Sigmoid colon (tissue), 7 donors: ENCODE data around the gene POLR1D. TPM values are rescaled to one million over a fixed set of nuclear protein-coding genes. Genes with fewer than 3 reads are reported as not detected.

Source experiments
- DNase-seq: peaks from one replicate; pipeline ENCODE4 v3.0.0-alpha.2; 2019
- H3K27ac ChIP-seq, 4 donors: fragments of 200-600 bp; sonication (generic); one replicate each; pipeline ENCODE4 v1.5.1; 2016 to 2019; ENCODE audit warnings: mild to moderate bottlenecking in 1 of 4
- H3K27me3 ChIP-seq, 3 donors: fragments of 200-600 bp; sonication (generic); one replicate each; pipeline ENCODE4 v1.5.1; 2019; ENCODE audit warnings: mild to moderate bottlenecking in 1 of 3
- H3K36me3 ChIP-seq, 4 donors: fragments of 200-600 bp; sonication (generic); one replicate each; pipeline ENCODE4 v1.5.1; 2016 to 2019
- H3K4me1 ChIP-seq, 4 donors: fragments of 200-600 bp; sonication (generic); one replicate each; pipeline ENCODE4 v1.5.1; 2017 to 2019
- H3K4me3 ChIP-seq, 4 donors: fragments of 200-600 bp; sonication (generic); one replicate each; pipeline ENCODE4 v1.5.1; 2017 to 2019; ENCODE audit warnings: mild to moderate bottlenecking in 2 of 4, moderate library complexity in 1 of 4
- H3K9me3 ChIP-seq, 4 donors: fragments of 200-600 bp in 3 of 4; sonication (generic) in 3 of 4; one replicate each; pipeline versions ENCODE4 v1.5.1 to v1.6.1; 2013 to 2019
- EP300 ChIP-seq, 4 donors: sonication (generic); formaldehyde crosslinking; IDR thresholded peaks; one replicate each; pipeline ENCODE4 v1.6.1; 2017; ENCODE audit warnings: antibody characterized with exemption in 4 of 4
- POLR2A ChIP-seq, 2 donors: fragments of 450-650 bp; IDR thresholded peaks; one replicate each; pipeline ENCODE4 v1.6.1; 2016; ENCODE audit warnings: antibody characterized with exemption in 2 of 2, mild to moderate bottlenecking in 2 of 2, moderate library complexity in 2 of 2
- POLR2AphosphoS5 ChIP-seq, 4 donors: sonication (generic); formaldehyde crosslinking; IDR thresholded peaks; one replicate each; pipeline ENCODE4 v1.6.1; 2017; ENCODE audit warnings: antibody characterized with exemption in 4 of 4
- WGBS, 2 donors: extraction: QIAGEN DNeasy Blood & Tissue Kit; methylation state at CpG; one replicate each; pipeline ENCODE4 v1.1.7; 2013; 5-methylcytosine and 5-hydroxymethylcytosine counted together
- intact Hi-C: fragments of 100-400 bp; cut with DNase I; formaldehyde crosslinking; loops from one replicate; pipeline ENCODE4 v1.15.1; 2023
- polyA plus RNA-seq, 3 donors: library from polyadenylated mRNA; stranded (reverse); fragments of 200-250 nt; gene quantifications; one replicate each; pipeline ENCODE4 v1.2.3, GENCODE V29; 2013
- total RNA-seq, 4 donors: library from RNA; depleted of rRNA; stranded (reverse); fragments of >200 nt; gene quantifications; one replicate each; pipeline ENCODE4 v1.1.0, GENCODE V29; 2016
- TF ChIP-seq, protein P1 (sequence below), 4 experiments: fragments of 450-650 bp in 3 of 4; fragments of 200-600 bp in 1 of 4; IDR thresholded peaks; one replicate each; pipeline ENCODE4 v1.5.1; 2016 to 2019; ENCODE audit warnings: antibody characterized with exemption in 4 of 4, mild to moderate bottlenecking in 3 of 4, moderate library complexity in 2 of 4
- donor health status: healthy with polysubstance abuse.
- donor health status: Bipolar disorder and iron deficiency.
- donor health status: healthy.

Gene POLR1D
- total and polyA plus RNA-seq, 7 donors, result 126 to 224 (median 134) TPM

GRCh38 chr13:27620377-27621115 lies 1.1 kb upstream of the POLR1D start, which contains the start of gene LNX2:
Gene LNX2, minus strand, starts transcription at chr13:27620529. Its CDS starts 38,826 bp downstream, at chr13:27581703.
- H3K27me3 ChIP-seq, result no peaks in the 10 kb centered on the region
- 1% methylated on average over 79 of the region's 79 CpGs for WGBS, 2 donors
- peak; percentile 99 for DNase-seq
- intact Hi-C loops, result loop anchor here (5.0 to 10.0 kb wide), 4 partner anchors 168 to 514 kb away; partner anchors contain the start of genes GTF3A, MTIF3, PAN3 and RPL21
- peak within 1 kb of the TSS; percentile 91 to 98 (median 96) for H3K27ac ChIP-seq
- peak within 1 kb of the TSS; percentile 85 to 95 (median 92) for H3K4me3 ChIP-seq
- peaks cover 0 to 38% (median 27%) of the 10 kb centered on the region in 4 donors for H3K4me1 ChIP-seq
- TF ChIP-seq EP300 (IDR thresholded peaks at IDR 0.05) (no peak), POLR2AphosphoS5 (IDR thresholded peaks at IDR 0.05) (peak; percentile 69 to 95 (median 86)), POLR2A (IDR thresholded peaks at IDR 0.05) (peak; percentile 63 to 77)
- TF ChIP-seq, protein P1, sequence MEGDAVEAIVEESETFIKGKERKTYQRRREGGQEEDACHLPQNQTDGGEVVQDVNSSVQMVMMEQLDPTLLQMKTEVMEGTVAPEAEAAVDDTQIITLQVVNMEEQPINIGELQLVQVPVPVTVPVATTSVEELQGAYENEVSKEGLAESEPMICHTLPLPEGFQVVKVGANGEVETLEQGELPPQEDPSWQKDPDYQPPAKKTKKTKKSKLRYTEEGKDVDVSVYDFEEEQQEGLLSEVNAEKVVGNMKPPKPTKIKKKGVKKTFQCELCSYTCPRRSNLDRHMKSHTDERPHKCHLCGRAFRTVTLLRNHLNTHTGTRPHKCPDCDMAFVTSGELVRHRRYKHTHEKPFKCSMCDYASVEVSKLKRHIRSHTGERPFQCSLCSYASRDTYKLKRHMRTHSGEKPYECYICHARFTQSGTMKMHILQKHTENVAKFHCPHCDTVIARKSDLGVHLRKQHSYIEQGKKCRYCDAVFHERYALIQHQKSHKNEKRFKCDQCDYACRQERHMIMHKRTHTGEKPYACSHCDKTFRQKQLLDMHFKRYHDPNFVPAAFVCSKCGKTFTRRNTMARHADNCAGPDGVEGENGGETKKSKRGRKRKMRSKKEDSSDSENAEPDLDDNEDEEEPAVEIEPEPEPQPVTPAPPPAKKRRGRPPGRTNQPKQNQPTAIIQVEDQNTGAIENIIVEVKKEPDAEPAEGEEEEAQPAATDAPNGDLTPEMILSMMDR (IDR thresholded peaks at IDR 0.05), result no peak
- peaks cover 0 to 8% (median 0%) of the 10 kb centered on the region in 4 donors for H3K36me3 ChIP-seq
- no peaks in the 10 kb centered on the region for H3K9me3 ChIP-seq

GRCh38 chr13:27621116-27621365 lies 651 bp upstream of the POLR1D start:
- H3K36me3 ChIP-seq, result peaks cover 0 to 8% (median 0%) of the 10 kb centered on the region in 4 donors
- peaks cover 0 to 38% (median 27%) of the 10 kb centered on the region in 4 donors for H3K4me1 ChIP-seq
- H3K27me3 ChIP-seq, result no peaks in the 10 kb centered on the region
- TF ChIP-seq POLR2AphosphoS5 (IDR thresholded peaks at IDR 0.05) (peak in 1 of 4 donors; percentile 11), EP300 (IDR thresholded peaks at IDR 0.05) (no peak)
- intact Hi-C loops, result loop anchor here (5.0 to 10.0 kb wide), 4 partner anchors 169 to 514 kb away; partner anchors contain the start of genes GTF3A, MTIF3, PAN3 and RPL21
- no peak for DNase-seq
- H3K9me3 ChIP-seq, result no peaks in the 10 kb centered on the region
- peak overlapping the region; percentile 91 to 98 (median 96) for H3K27ac ChIP-seq
- H3K4me3 ChIP-seq, result peak overlapping the region; percentile 85 to 95 (median 92)
- WGBS, 2 donors, result 0% methylated on average over 8 of the region's 8 CpGs

- Histone ChIP-seq H3K36me3 (peaks cover 0 to 8% (median 0%) of the 10 kb centered on the region in 4 donors), H3K4me3 (peak overlapping the region; percentile 85 to 95 (median 92)), H3K9me3 (no peaks in the 10 kb centered on the region), H3K27ac (peak overlapping the region; percentile 91 to 98 (median 96)), H3K4me1 (peaks cover 0 to 38% (median 27%) of the 10 kb centered on the region in 4 donors), H3K27me3 (no peaks in the 10 kb centered on the region)
- WGBS, 2 donors, result 7 to 9% methylated on average over 13 of the region's 13 CpGs
- DNase-seq, result no peak
- intact Hi-C loops, result loop anchor here (5.0 to 10.0 kb wide), 4 partner anchors 170 to 513 kb away; partner anchors contain the start of genes GTF3A, MTIF3, PAN3 and RPL21
- no peak for TF ChIP-seq POLR2AphosphoS5 (IDR thresholded peaks at IDR 0.05)
- TF ChIP-seq, protein P1 (IDR thresholded peaks at IDR 0.05), result peak in 1 of 4 experiments; percentile 11
- TF ChIP-seq EP300 (IDR thresholded peaks at IDR 0.05), result no peak
- no peak for TF ChIP-seq POLR2A (IDR thresholded peaks at IDR 0.05)
Measured at GRCh38 chr13:27622102-27622820, 569 bp downstream of the POLR1D start.

DNA sequence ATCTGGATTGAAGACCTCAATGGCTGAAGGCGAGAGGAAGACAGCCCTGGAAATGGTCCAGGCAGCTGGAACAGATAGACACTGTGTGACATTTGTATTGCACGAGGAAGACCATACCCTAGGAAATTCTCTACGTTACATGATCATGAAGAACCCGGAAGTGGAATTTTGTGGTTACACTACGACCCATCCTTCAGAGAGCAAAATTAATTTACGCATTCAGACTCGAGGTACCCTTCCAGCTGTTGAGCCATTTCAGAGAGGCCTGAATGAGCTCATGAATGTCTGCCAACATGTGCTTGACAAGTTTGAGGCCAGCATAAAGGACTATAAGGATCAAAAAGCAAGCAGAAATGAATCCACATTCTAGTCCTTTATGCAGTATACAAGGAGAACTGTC lies 1.2 kb downstream of the POLR1D start:
- no peak for TF ChIP-seq POLR2A (IDR thresholded peaks at IDR 0.05)
- peak overlapping the region in 1 of 4 donors; percentile 90 for H3K4me3 ChIP-seq

GRCh38 chr13:27624071-27624470 lies 2.4 kb downstream of the POLR1D start:
- intact Hi-C loops, result loop anchor here (5.0 to 10.0 kb wide), 4 partner anchors 172 to 511 kb away; partner anchors contain the start of genes GTF3A, MTIF3, PAN3 and RPL21
- DNase-seq, result no peak
- H3K27me3 ChIP-seq, result no peaks in the 10 kb centered on the region
- no peak overlapping the region for H3K27ac ChIP-seq
- H3K4me1 ChIP-seq, result peaks cover 0 to 24% (median 17%) of the 10 kb centered on the region in 4 donors
- 95 to 96% methylated on average over 3 of the region's 3 CpGs for WGBS, 2 donors
- H3K4me3 ChIP-seq, result no peak overlapping the region
- H3K36me3 ChIP-seq, result peaks cover 0 to 8% (median 0%) of the 10 kb centered on the region in 4 donors
- H3K9me3 ChIP-seq, result no peaks in the 10 kb centered on the region
- no peak for TF ChIP-seq POLR2AphosphoS5 (IDR thresholded peaks at IDR 0.05)

More for the DNA sequence above, 1.2 kb downstream of the POLR1D start:
- intact Hi-C loops, result loop anchor here (5.0 to 10.0 kb wide), 4 partner anchors 171 to 512 kb away; partner anchors contain the start of genes GTF3A, MTIF3, PAN3 and RPL21
- H3K36me3 ChIP-seq, result peaks cover 0 to 8% (median 0%) of the 10 kb centered on the region in 4 donors
- WGBS, 2 donors, result 61 to 86% methylated on average over 7 of the region's 7 CpGs
- no peaks in the 10 kb centered on the region for H3K27me3 ChIP-seq
- DNase-seq, result no peak
- H3K27ac ChIP-seq, result no peak overlapping the region
- H3K4me1 ChIP-seq, result peaks cover 0 to 35% (median 27%) of the 10 kb centered on the region in 4 donors
- H3K9me3 ChIP-seq, result no peaks in the 10 kb centered on the region
